Measurements from ENCODE around the gene FUBP3.

FUBP3 gene

DNA sequence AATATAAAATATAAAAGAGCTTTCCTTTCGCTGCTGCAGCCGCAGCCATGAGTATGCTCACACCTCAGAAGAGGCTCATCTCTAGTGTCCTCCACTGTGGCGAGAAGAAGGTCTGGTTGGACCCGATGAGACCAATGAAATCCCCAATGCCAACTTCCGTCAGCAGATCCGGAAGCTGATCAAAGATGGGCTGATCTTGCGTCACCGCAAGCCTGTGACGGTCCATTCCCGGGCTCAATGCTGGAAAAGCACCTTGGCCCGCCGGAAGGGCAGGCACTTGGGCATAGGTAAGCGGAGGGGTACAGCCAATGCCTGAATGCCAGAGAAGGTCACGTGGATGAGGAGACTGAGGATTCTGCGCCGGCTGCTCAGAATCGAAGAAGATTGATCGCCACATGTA, 72.4 kb downstream of the FUBP3 start:
- H3K79me2 ChIP-seq (ENCODE audit: control insufficient read depth, low read length) = no peaks in the 10 kb centered on the region
- H3K4me3 ChIP-seq (ENCODE audit: low read length) = no peak overlapping the region
- no peaks in the 10 kb centered on the region for H4K20me1 ChIP-seq (ENCODE audit: control insufficient read depth, insufficient read depth, low read depth, low read length)
- H3K36me3 ChIP-seq (ENCODE audit: control insufficient read depth, low read length) = no peaks in the 10 kb centered on the region
- no peak for TF ChIP-seq EZH2phosphoT487 (IDR thresholded peaks at IDR 0.05; ENCODE audit: borderline replicate concordance, low read length)
- TF ChIP-seq, protein P1, sequence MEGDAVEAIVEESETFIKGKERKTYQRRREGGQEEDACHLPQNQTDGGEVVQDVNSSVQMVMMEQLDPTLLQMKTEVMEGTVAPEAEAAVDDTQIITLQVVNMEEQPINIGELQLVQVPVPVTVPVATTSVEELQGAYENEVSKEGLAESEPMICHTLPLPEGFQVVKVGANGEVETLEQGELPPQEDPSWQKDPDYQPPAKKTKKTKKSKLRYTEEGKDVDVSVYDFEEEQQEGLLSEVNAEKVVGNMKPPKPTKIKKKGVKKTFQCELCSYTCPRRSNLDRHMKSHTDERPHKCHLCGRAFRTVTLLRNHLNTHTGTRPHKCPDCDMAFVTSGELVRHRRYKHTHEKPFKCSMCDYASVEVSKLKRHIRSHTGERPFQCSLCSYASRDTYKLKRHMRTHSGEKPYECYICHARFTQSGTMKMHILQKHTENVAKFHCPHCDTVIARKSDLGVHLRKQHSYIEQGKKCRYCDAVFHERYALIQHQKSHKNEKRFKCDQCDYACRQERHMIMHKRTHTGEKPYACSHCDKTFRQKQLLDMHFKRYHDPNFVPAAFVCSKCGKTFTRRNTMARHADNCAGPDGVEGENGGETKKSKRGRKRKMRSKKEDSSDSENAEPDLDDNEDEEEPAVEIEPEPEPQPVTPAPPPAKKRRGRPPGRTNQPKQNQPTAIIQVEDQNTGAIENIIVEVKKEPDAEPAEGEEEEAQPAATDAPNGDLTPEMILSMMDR (IDR thresholded peaks at IDR 0.05; ENCODE audit: low read depth, low read length, poor library complexity, severe bottlenecking) = no peak
- H3K4me2 ChIP-seq (ENCODE audit: low read length) = no peak overlapping the region
- H3K9me3 ChIP-seq (ENCODE audit: control insufficient read depth, insufficient read depth, low read length) = no peaks in the 10 kb centered on the region
- no peaks in the 10 kb centered on the region for H3K9me2 ChIP-seq (replicated peaks; ENCODE audit: control insufficient read depth, low read length)
- no peaks in the 10 kb centered on the region for H3K4me1 ChIP-seq (ENCODE audit: control insufficient read depth, low read length)
- no peaks in the 10 kb centered on the region for H3F3A ChIP-seq (ENCODE audit: control insufficient read depth, insufficient read depth)
- H3K27me3 ChIP-seq (ENCODE audit: control insufficient read depth, low read length) = no peaks in the 10 kb centered on the region
- H3K27ac ChIP-seq (ENCODE audit: low read depth, low read length) = no peak overlapping the region

DNA sequence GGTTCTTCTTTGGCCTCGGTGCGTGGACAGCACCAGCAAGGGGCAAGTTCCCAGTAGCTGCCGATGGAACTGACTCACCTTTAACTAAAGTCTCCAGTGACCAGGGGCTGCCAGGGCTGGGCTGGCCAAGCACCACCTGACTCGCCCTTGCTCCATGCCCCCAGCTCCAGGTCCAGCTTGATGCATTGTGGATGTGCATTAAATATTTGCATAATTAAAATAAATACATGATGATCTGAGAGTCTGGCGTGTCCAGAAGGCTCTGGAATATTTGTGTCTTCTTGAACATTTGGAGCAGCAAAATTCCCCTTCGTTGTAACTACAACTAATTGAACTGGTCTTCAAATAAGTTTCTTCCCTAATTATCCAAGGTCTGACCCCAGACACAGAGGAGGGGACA, 75.5 kb downstream of the FUBP3 start:
- H3K27ac ChIP-seq (ENCODE audit: low read depth, low read length) = no peak overlapping the region
- no peak overlapping the region for H3K4me2 ChIP-seq (ENCODE audit: low read length)
- H3F3A ChIP-seq (ENCODE audit: control insufficient read depth, insufficient read depth) = no peaks in the 10 kb centered on the region
- H3K79me2 ChIP-seq (ENCODE audit: control insufficient read depth, low read length) = no peaks in the 10 kb centered on the region
- H3K4me3 ChIP-seq (ENCODE audit: low read length) = no peak overlapping the region
- TF ChIP-seq, protein P1 (IDR thresholded peaks at IDR 0.05; ENCODE audit: low read depth, low read length, poor library complexity, severe bottlenecking) = no peak
- TF ChIP-seq EZH2phosphoT487 (IDR thresholded peaks at IDR 0.05; ENCODE audit: borderline replicate concordance, low read length) = no peak
- H3K9me2 ChIP-seq (replicated peaks; ENCODE audit: control insufficient read depth, low read length) = no peaks in the 10 kb centered on the region
- H3K36me3 ChIP-seq (ENCODE audit: control insufficient read depth, low read length) = no peaks in the 10 kb centered on the region
- H3K4me1 ChIP-seq (ENCODE audit: control insufficient read depth, low read length) = no peaks in the 10 kb centered on the region
- H3K9me3 ChIP-seq (ENCODE audit: control insufficient read depth, insufficient read depth, low read length) = no peaks in the 10 kb centered on the region
- no peaks in the 10 kb centered on the region for H4K20me1 ChIP-seq (ENCODE audit: control insufficient read depth, insufficient read depth, low read depth, low read length)
- no peaks in the 10 kb centered on the region for H3K27me3 ChIP-seq (ENCODE audit: control insufficient read depth, low read length)

DNA sequence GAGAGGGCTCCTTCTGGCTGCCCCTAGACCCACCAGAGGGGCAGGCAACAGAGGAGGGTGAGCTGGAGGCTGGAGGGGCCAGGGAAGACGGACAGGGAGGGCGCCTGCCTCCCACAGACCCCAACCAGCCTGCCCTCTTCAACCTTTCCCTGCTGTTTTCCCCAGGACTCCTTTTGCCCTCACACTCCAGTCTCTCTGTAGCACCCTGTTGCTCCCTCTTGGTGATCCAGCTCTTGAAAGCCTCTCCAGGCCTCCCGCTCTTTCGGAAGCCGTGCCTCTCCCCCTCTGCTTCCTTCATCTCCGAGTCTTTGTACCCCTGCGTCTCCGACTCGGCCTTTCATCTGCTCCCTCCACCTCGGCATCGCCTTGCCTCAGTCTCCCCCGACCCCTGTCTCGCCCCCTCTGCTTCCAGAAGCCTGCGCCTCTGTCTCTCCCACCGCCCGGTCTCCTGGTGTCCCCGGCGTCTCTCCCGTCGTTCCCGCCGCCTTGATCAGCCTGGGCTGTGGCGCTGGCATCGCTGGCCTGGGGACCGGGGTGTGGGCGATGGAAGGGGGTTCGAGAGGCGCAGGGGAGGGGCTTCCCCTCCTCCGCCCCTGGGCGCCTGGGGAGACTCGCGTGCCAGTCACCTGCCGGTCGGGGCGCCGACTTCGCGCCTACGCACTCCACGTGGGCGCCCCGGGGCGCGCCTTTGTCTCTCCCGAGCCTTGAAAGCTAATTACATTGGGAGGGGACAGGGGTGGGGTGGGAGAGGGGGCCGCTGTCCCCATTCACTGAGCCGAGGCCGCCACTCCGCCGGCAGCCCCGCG, 79.7 kb downstream of the FUBP3 start:
- Histone ChIP-seq H3K27ac (ENCODE audit: low read depth, low read length) (no peak overlapping the region), H3K4me1 (ENCODE audit: control insufficient read depth, low read length) (no peaks in the 10 kb centered on the region), H3K4me3 (ENCODE audit: low read length) (no peak overlapping the region), H3K36me3 (ENCODE audit: control insufficient read depth, low read length) (no peaks in the 10 kb centered on the region), H3K79me2 (ENCODE audit: control insufficient read depth, low read length) (no peaks in the 10 kb centered on the region), H3K9me3 (ENCODE audit: control insufficient read depth, insufficient read depth, low read length) (no peaks in the 10 kb centered on the region), H3K4me2 (ENCODE audit: low read length) (no peak overlapping the region), H3F3A (ENCODE audit: control insufficient read depth, insufficient read depth) (no peaks in the 10 kb centered on the region), H3K9me2 (replicated peaks; ENCODE audit: control insufficient read depth, low read length) (no peaks in the 10 kb centered on the region), H4K20me1 (ENCODE audit: control insufficient read depth, insufficient read depth, low read depth, low read length) (no peaks in the 10 kb centered on the region), H3K27me3 (ENCODE audit: control insufficient read depth, low read length) (peaks cover 18% of the 10 kb centered on the region)
- TF ChIP-seq EZH2phosphoT487 (IDR thresholded peaks at IDR 0.05; ENCODE audit: borderline replicate concordance, low read length) = no peak

DNA sequence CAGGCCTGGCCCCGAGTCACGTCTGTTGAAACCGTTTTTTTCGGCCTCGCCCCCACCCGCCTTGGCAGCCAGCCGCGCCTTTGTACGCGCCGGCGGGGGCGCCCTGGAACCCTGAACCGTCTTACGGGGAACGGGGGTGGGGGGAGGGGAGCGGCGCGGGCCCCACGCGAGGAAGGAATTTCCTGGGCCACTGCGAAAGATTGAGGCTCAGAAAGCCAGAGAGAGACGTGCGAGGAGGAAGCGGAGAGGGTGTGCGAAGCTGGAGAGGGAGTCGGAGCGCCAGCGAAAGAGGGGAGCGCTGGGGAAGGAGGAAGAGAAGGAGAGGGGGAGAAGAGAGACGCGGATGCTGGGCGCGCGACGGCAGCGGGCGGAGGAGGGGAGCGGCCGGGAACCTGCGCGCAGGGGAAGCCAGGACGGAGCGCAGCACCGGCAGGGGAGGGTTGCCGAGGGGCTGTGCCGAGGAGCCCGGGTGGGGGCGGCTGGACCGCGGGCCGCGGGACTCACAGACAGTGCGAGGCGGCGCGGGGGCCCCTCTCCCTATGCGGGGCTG, 80.4 kb downstream of the FUBP3 start:
- no peaks in the 10 kb centered on the region for H3K36me3 ChIP-seq (ENCODE audit: control insufficient read depth, low read length)
- no peak overlapping the region for H3K4me2 ChIP-seq (ENCODE audit: low read length)
- no peaks in the 10 kb centered on the region for H3K79me2 ChIP-seq (ENCODE audit: control insufficient read depth, low read length)
- no peaks in the 10 kb centered on the region for H3F3A ChIP-seq (ENCODE audit: control insufficient read depth, insufficient read depth)
- H4K20me1 ChIP-seq (ENCODE audit: control insufficient read depth, insufficient read depth, low read depth, low read length) = no peaks in the 10 kb centered on the region
- H3K27ac ChIP-seq (ENCODE audit: low read depth, low read length) = no peak overlapping the region
- H3K4me1 ChIP-seq (ENCODE audit: control insufficient read depth, low read length) = no peaks in the 10 kb centered on the region
- H3K9me2 ChIP-seq (replicated peaks; ENCODE audit: control insufficient read depth, low read length) = no peaks in the 10 kb centered on the region
- no peak for TF ChIP-seq EZH2phosphoT487 (IDR thresholded peaks at IDR 0.05; ENCODE audit: borderline replicate concordance, low read length)
- TF ChIP-seq, protein P1 (IDR thresholded peaks at IDR 0.05; ENCODE audit: low read depth, low read length, poor library complexity, severe bottlenecking) = no peak
- H3K4me3 ChIP-seq (ENCODE audit: low read length) = no peak overlapping the region
- H3K27me3 ChIP-seq (ENCODE audit: control insufficient read depth, low read length) = peaks cover 18% of the 10 kb centered on the region
- H3K9me3 ChIP-seq (ENCODE audit: control insufficient read depth, insufficient read depth, low read length) = no peaks in the 10 kb centered on the region

All from DOHH2 (cell line).